Cardiac fibroblast (primary cell): ENCODE data around the gene IFT57.
"Not testable (repeated sequence)": the region's sequence is repeated elsewhere in the genome, so short reads cannot be mapped to it uniquely, and the experiment has no call there.

Source experiments
- DNase-seq, 2 donors: peaks; one replicate each; pipeline versions ENCODE4 v3.0.0 to v3.0.0-alpha.2; 2010; ENCODE audit warnings: low read depth in 2 of 2
- H3K4me3 ChIP-seq, 2 donors: replicated peaks in 1 of 2; 1 replicate in 1 of 2; 2 replicates in 1 of 2; pipeline ENCODE4 v1.5.1; 2011; ENCODE audit warnings: low read depth in 2 of 2, low read length in 2 of 2, mild to moderate bottlenecking in 2 of 2, moderate library complexity in 1 of 2
- CTCF ChIP-seq: IDR thresholded peaks from one replicate; pipeline ENCODE4 v1.5.1; 2011; ENCODE audit warnings: low read depth, mild to moderate bottlenecking, low read length, inconsistent platforms

The IFT57 gene

GRCh38 chr3:108159105-108159504 is 63.1 kb downstream of the IFT57 start:
- peak; percentile 48 to 72 for DNase-seq
- no peak for TF ChIP-seq CTCF
- no peak overlapping the region for H3K4me3 ChIP-seq

- no peak for TF ChIP-seq CTCF
- DNase-seq, result no peak
- no peak overlapping the region for H3K4me3 ChIP-seq
Measured at GRCh38 chr3:108158251-108158650, 64.0 kb downstream of the IFT57 start.

- no peak for DNase-seq
- no peak for TF ChIP-seq CTCF
- H3K4me3 ChIP-seq, result no peak overlapping the region
Measured at GRCh38 chr3:108157273-108157672, 65.0 kb downstream of the IFT57 start.

GRCh38 chr3:108156312-108156853 is 65.8 kb downstream of the IFT57 start:
- no peak overlapping the region for H3K4me3 ChIP-seq
- no peak for TF ChIP-seq CTCF

GRCh38 chr3:108155642-108156041 is 66.6 kb downstream of the IFT57 start:
- not testable (repeated sequence) for DNase-seq, H3K4me3 ChIP-seq

More at GRCh38 chr3:108156312-108156853, 65.8 kb downstream of the IFT57 start:
- no peak for DNase-seq

- no peak overlapping the region for H3K4me3 ChIP-seq
- TF ChIP-seq CTCF, result peak; percentile 57
- DNase-seq, result peak; percentile 70 to 85
Measured at GRCh38 chr3:108153451-108153981, 68.7 kb downstream of the IFT57 start.

GRCh38 chr3:108152274-108152673 is 70.0 kb downstream of the IFT57 start:
- TF ChIP-seq CTCF, result no peak
- peak in 1 of 2 donors; percentile 4 for DNase-seq
- H3K4me3 ChIP-seq, result no peak overlapping the region
